SK-N-SH (cell line): ENCODE measurements around the gene ZNF282. TPM values are rescaled to one million over a fixed set of nuclear protein-coding genes. Genes with fewer than 3 reads are reported as not detected.

ENCODE experiments used
- CTCF ChIA-PET: fragments of 300-600, 350-600 bp; formaldehyde crosslinking; extraction: SDS; loops from one replicate; lab custom pipeline; 2021; lab: Yijun Ruan, JAX
- POLR2A ChIA-PET: fragments of 350-600 bp; sonication (Branson Sonifier 250); formaldehyde crosslinking; extraction: SDS; loops from one replicate; lab custom pipeline; 2020; ENCODE audit warnings: antibody characterized with exemption, inconsistent platforms; lab: Yijun Ruan, JAX
- DNase-seq: peaks from one replicate; pipeline ENCODE4 v3.0.0; 2012
- H2AFZ ChIP-seq: fragments of 200-600 bp; sonication (generic); 2 replicates; pipeline ENCODE4 v1.8.1; 2016; ENCODE audit warnings: antibody characterized with exemption, mild to moderate bottlenecking, low read depth
- H3F3A ChIP-seq: fragments of 200-600 bp; sonication (generic); replicated peaks from 2 replicates; pipeline ENCODE3; 2016; ENCODE audit warnings: antibody characterized with exemption, mild to moderate bottlenecking; ENCODE audit not compliant: insufficient read depth
- H3K27ac ChIP-seq, 2 experiments: fragments of 200-500 bp in 1 of 2; fragments of 200-600 bp in 1 of 2; sonication (Bioruptor generic) in 1 of 2; sonication (generic), shearing (Covaris generic) in 1 of 2; 2 replicates each; pipeline versions ENCODE4 v1.5.1 to v1.6.1; 2014 to 2016; ENCODE audit warnings: low read depth in 2 of 2, inconsistent platforms in 1 of 2, low read length in 1 of 2, mild to moderate bottlenecking in 1 of 2, mixed read lengths in 1 of 2
- H3K27me3 ChIP-seq: fragments of 200-600 bp; sonication (generic), shearing (Covaris generic); 2 replicates; pipeline ENCODE4 v1.6.1; 2016; ENCODE audit warnings: mixed run types; ENCODE audit not compliant: insufficient read depth
- H3K36me3 ChIP-seq, 2 experiments: fragments of 200-500 bp in 1 of 2; fragments of 200-600 bp in 1 of 2; sonication (Bioruptor generic) in 1 of 2; sonication (generic) in 1 of 2; replicated peaks in 1 of 2; 2 replicates each; pipeline versions ENCODE3 to v1.5.1; 2014 to 2016; ENCODE audit warnings: low read length in 1 of 2, mild to moderate bottlenecking in 1 of 2; ENCODE audit not compliant: insufficient read depth in 2 of 2, control insufficient read depth in 1 of 2
- H3K4me1 ChIP-seq, 2 experiments: fragments of 200-500 bp in 1 of 2; fragments of 200-600 bp in 1 of 2; sonication (Bioruptor generic) in 1 of 2; sonication (generic), shearing (Covaris generic) in 1 of 2; 2 replicates each; pipeline versions ENCODE4 v1.5.1 to v1.6.1; 2014 to 2016; ENCODE audit warnings: low read depth in 1 of 2, low read length in 1 of 2, mixed run types in 1 of 2; ENCODE audit not compliant: insufficient read depth in 2 of 2, control insufficient read depth in 1 of 2
- H3K4me2 ChIP-seq: fragments of 200-600 bp; sonication (generic), shearing (Covaris generic); 2 replicates; pipeline ENCODE4 v1.6.1; 2017; ENCODE audit warnings: mixed run types
- H3K4me3 ChIP-seq, 2 experiments: fragments of 200-500 bp in 1 of 2; fragments of 200-600 bp in 1 of 2; sonication (Bioruptor generic) in 1 of 2; sonication (generic), shearing (Covaris generic) in 1 of 2; 2 replicates each; pipeline versions ENCODE4 v1.5.1 to v1.8.1; 2014 to 2016; ENCODE audit warnings: low read depth in 2 of 2, inconsistent platforms in 1 of 2, low read length in 1 of 2, mild to moderate bottlenecking in 1 of 2, mixed read lengths in 1 of 2, moderate library complexity in 1 of 2
- H3K79me2 ChIP-seq: fragments of 200-600 bp; sonication (generic); 2 replicates; pipeline ENCODE4 v1.8.1; 2017; ENCODE audit warnings: mild to moderate bottlenecking; ENCODE audit not compliant: insufficient read depth
- H3K9ac ChIP-seq: fragments of 200-600 bp; sonication (generic); 2 replicates; pipeline ENCODE4 v1.6.1; 2017; ENCODE audit warnings: mixed run types
- H3K9me2 ChIP-seq: fragments of 200-600 bp; sonication (generic); 2 replicates; pipeline ENCODE4 v1.6.1; 2017; ENCODE audit warnings: mixed run types
- H3K9me3 ChIP-seq: fragments of 200-600 bp; sonication (generic); 2 replicates; pipeline ENCODE4 v1.6.1; 2017; ENCODE audit warnings: mixed run types, mild to moderate bottlenecking, moderate library complexity
- H4K20me1 ChIP-seq: fragments of 200-600 bp; sonication (generic); 2 replicates; pipeline ENCODE4 v1.6.1; 2017; ENCODE audit warnings: mild to moderate bottlenecking, mixed run types; ENCODE audit not compliant: insufficient read depth
- CHD2 ChIP-seq: fragments of 150-350 bp; IDR thresholded peaks from 2 replicates; pipeline ENCODE4 v1.6.1; 2018; ENCODE audit warnings: low read length; ENCODE audit not compliant: partially characterized antibody
- ELF1 ChIP-seq: IDR thresholded peaks from 2 replicates; pipeline ENCODE4 v1.4.0; 2012
- FOXJ3 ChIP-seq: sonication (generic); formaldehyde crosslinking; IDR thresholded peaks from 2 replicates; pipeline ENCODE4 v1.5.1; 2020; ENCODE audit warnings: mild to moderate bottlenecking, missing genetic modification reagents
- FOXM1 ChIP-seq: IDR thresholded peaks from 2 replicates; pipeline ENCODE4 v1.4.0; 2012; ENCODE audit warnings: low read depth, mild to moderate bottlenecking
- GABPA ChIP-seq: IDR thresholded peaks from 2 replicates; pipeline ENCODE4 v1.4.0; 2012; ENCODE audit warnings: low read depth, mild to moderate bottlenecking
- GATA2 ChIP-seq: sonication (generic); formaldehyde crosslinking; IDR thresholded peaks from 2 replicates; pipeline ENCODE4 v1.5.0; 2020; ENCODE audit warnings: mild to moderate bottlenecking, missing genetic modification reagents
- IRF3 ChIP-seq: fragments of 150-350 bp; IDR thresholded peaks from 2 replicates; pipeline ENCODE4 v1.6.1; 2016; ENCODE audit warnings: mild to moderate bottlenecking, low read depth, low read length
- JUND ChIP-seq: IDR thresholded peaks from 2 replicates; pipeline ENCODE4 v1.4.0; 2012
- MAX ChIP-seq: IDR thresholded peaks from 2 replicates; pipeline ENCODE4 v1.4.0; 2012; ENCODE audit warnings: low read depth
- MXI1 ChIP-seq: IDR thresholded peaks from 2 replicates; pipeline ENCODE4 v1.6.1; 2012; ENCODE audit warnings: mild to moderate bottlenecking, low read depth, low read length, improper control_type of control experiment
- NRF1 ChIP-seq: IDR thresholded peaks from 2 replicates; pipeline ENCODE4 v1.6.1; 2012; ENCODE audit warnings: low read depth, mild to moderate bottlenecking, low read length
- POLR2AphosphoS5 ChIP-seq: IDR thresholded peaks from 2 replicates; pipeline ENCODE4 v1.6.1; 2012; ENCODE audit warnings: low read depth, low read length
- RAD21 ChIP-seq: IDR thresholded peaks from 2 replicates; pipeline ENCODE4 v1.6.1; 2012; ENCODE audit warnings: mild to moderate bottlenecking, low read length
- RCOR1 ChIP-seq: fragments of 150-350 bp; IDR thresholded peaks from 2 replicates; pipeline ENCODE4 v1.6.1; 2017; ENCODE audit warnings: antibody characterized with exemption, low read length
- SIN3A ChIP-seq: IDR thresholded peaks from 2 replicates; pipeline ENCODE4 v1.6.1; 2012; ENCODE audit warnings: low read depth, mild to moderate bottlenecking, low read length, moderate library complexity, borderline replicate concordance
- SMC3 ChIP-seq: IDR thresholded peaks from 2 replicates; pipeline ENCODE4 v1.6.1; 2012; ENCODE audit warnings: low read depth, low read length, improper control_type of control experiment
- TAF1 ChIP-seq: IDR thresholded peaks from 2 replicates; pipeline ENCODE4 v1.6.1; 2012; ENCODE audit warnings: low read depth, mild to moderate bottlenecking, low read length, moderate library complexity, borderline replicate concordance
- TCF12 ChIP-seq: IDR thresholded peaks from 2 replicates; pipeline ENCODE4 v1.4.0; 2012
- TEAD4 ChIP-seq: IDR thresholded peaks from 2 replicates; pipeline ENCODE4 v1.4.0; 2012; ENCODE audit warnings: mild to moderate bottlenecking, borderline replicate concordance; ENCODE audit not compliant: insufficient read depth
- USF1 ChIP-seq: IDR thresholded peaks from 2 replicates; pipeline ENCODE4 v1.4.0; 2012; ENCODE audit warnings: low read depth, borderline replicate concordance
- USF2 ChIP-seq: fragments of 150-350 bp; IDR thresholded peaks from 2 replicates; pipeline ENCODE4 v1.6.1; 2017; ENCODE audit warnings: antibody characterized with exemption, low read length, low read depth, borderline replicate concordance
- YY1 ChIP-seq: IDR thresholded peaks from 2 replicates; pipeline ENCODE4 v1.4.0; 2012; ENCODE audit warnings: low read depth, mild to moderate bottlenecking
- ZBTB33 ChIP-seq: IDR thresholded peaks from 2 replicates; pipeline ENCODE4 v1.4.0; 2012; ENCODE audit warnings: low read depth, borderline replicate concordance
- WGBS: methylation state at CpG from one replicate; pipeline ENCODE4 v1.1.6; 2017; ENCODE audit warnings: low lambda C conversion rate; 5-methylcytosine and 5-hydroxymethylcytosine counted together
- polyA plus RNA-seq, 3 experiments: library from polyadenylated mRNA; depleted of rRNA; stranded (reverse); fragments of >200 nt; gene quantifications; 2 replicates each; pipeline ENCODE4 v1.2.3, GENCODE V29; 2012

ZNF282 gene
- polyA plus RNA-seq, 1 of the 3 experiments (the other 2 are of a cell fraction), result 17.9 TPM

- TF ChIP-seq CHD2, result peak; percentile 70
- no peak for TF ChIP-seq IRF3
- peak; percentile 89 for TF ChIP-seq YY1
- peak; percentile 89 for TF ChIP-seq TAF1
- no peak for TF ChIP-seq JUND
Measured at GRCh38 chr7:149195180-149196150, at the start of gene ZNF282 (continued).

GRCh38 chr7:149147072-149147751 lies 48.1 kb upstream of the ZNF282 start, which contains the start of gene ZNF398:
Gene ZNF398 (plus strand): TSS chr7:149147453. CDS start chr7:149147743, 290 bp downstream.
- CTCF ChIA-PET, result interaction anchor here (0.6 to 7.0 kb wide), 51 partner anchors 9 to 1265 kb away, joined by 3 to 83 read pairs (median 4); partner anchors contain the start of genes ZNF282, ZNF425 and ZNF783
- DNase-seq, result peak; percentile 99
- POLR2A ChIA-PET, result interaction anchor here (1.0 to 3.7 kb wide), 6 partner anchors 9 to 119 kb away, joined by 4 to 37 read pairs (median 6); partner anchors contain the start of genes PDIA4, ZNF282, ZNF425 and ZNF783
- Histone ChIP-seq H3K9me2 (no peaks in the 10 kb centered on the region), H3K4me2 (peak within 1 kb of the TSS; percentile 95), H3K79me2 (peaks cover 46% of the 10 kb centered on the region), H3K4me1 (no peaks in the 10 kb centered on the region; a peak in 2 of 4 replicates), H3K4me3 (peak within 1 kb of the TSS; percentile 64 to 95), H4K20me1 (peaks cover 21% of the 10 kb centered on the region), H3K36me3 (no peaks in the 10 kb centered on the region), H3K27me3 (no peaks in the 10 kb centered on the region), H3F3A (peaks cover 21% of the 10 kb centered on the region), H3K27ac (peak within 1 kb of the TSS; percentile 77 to 84), H2AFZ (peak within 1 kb of the TSS; percentile 99), H3K9ac (peak within 1 kb of the TSS; percentile 88), H3K9me3 (no peaks in the 10 kb centered on the region)
- 0% methylated on average over 14 of the region's 79 CpGs for WGBS
- TF ChIP-seq GABPA (0 out of 2 replicates have a peak, but pooled peaks have one; percentile 15), ZBTB33 (peak; percentile 62; the same call in 1 of the 2 replicates), RAD21 (peak; percentile 25; the same call in 1 of the 2 replicates), IRF3 (no peak), TEAD4 (peak; percentile 13; the same call in 1 of the 2 replicates), POLR2AphosphoS5 (peak; percentile 54), GATA2 (CRISPR knock-in tag) (no peak), SMC3 (peak; percentile 26), MXI1 (peak; percentile 91), FOXJ3 (CRISPR knock-in tag) (no peak), TCF12 (no peak), RCOR1 (no peak), USF2 (no peak), USF1 (no peak), SIN3A (peak; percentile 77; the same call in 1 of the 2 replicates), MAX (peak; percentile 66), FOXM1 (no peak), NRF1 (peak; percentile 22), CHD2 (peak; percentile 92), ELF1 (peak; percentile 38; the same call in 1 of the 2 replicates)
